SKM-1 treated with dmso at 0.1 percent for 144 hours (cell line): ENCODE measurements around the gene GBGT1.
A peak's percentile ranks its signal among the peaks of the same experiment; 100 is the strongest.

Experiments
- DNase-seq: peaks from one replicate; lab custom pipeline; 2025; ENCODE audit not compliant: unreplicated experiment; lab: John Stamatoyannopoulos, UW

GBGT1 gene

GRCh38 chr9:133128152-133128551 lies 35.6 kb downstream of the GBGT1 start:
- DNase-seq, result no peak

GRCh38 chr9:133127340-133127981 lies 36.3 kb downstream of the GBGT1 start:
- DNase-seq, result no peak

- no peak for DNase-seq
Observed at GRCh38 chr9:133126697-133127339, 36.9 kb downstream of the GBGT1 start.

GRCh38 chr9:133125941-133126696 lies 37.6 kb downstream of the GBGT1 start:
- DNase-seq, result peak; percentile 15

GRCh38 chr9:133124907-133125275 lies 38.8 kb downstream of the GBGT1 start:
- DNase-seq, result no peak

- DNase-seq, result no peak
Observed at GRCh38 chr9:133124123-133124906, 39.4 kb downstream of the GBGT1 start.

GRCh38 chr9:133122935-133123611 lies 40.6 kb downstream of the GBGT1 start:
- DNase-seq, result no peak

- no peak for DNase-seq
Observed at GRCh38 chr9:133122605-133122934, 41.1 kb downstream of the GBGT1 start.

GRCh38 chr9:133121915-133122550 lies 41.7 kb downstream of the GBGT1 start:
- peak; percentile 85 for DNase-seq

GRCh38 chr9:133121198-133121914 lies 42.4 kb downstream of the GBGT1 start, which contains the start of gene RALGDS:
RALGDS (minus strand) TSS chr9:133121240; CDS start chr9:133121154, 86 bp downstream.
- peak; percentile 92 for DNase-seq

GRCh38 chr9:133120501-133121197 lies 43.1 kb downstream of the GBGT1 start:
- DNase-seq, result no peak

- DNase-seq, result no peak
Observed at GRCh38 chr9:133119846-133120500, 43.7 kb downstream of the GBGT1 start.

- DNase-seq, result no peak
Observed at GRCh38 chr9:133119103-133119845, 44.4 kb downstream of the GBGT1 start.

GRCh38 chr9:133118568-133118967 lies 45.1 kb downstream of the GBGT1 start:
- no peak for DNase-seq

- no peak for DNase-seq
Observed at GRCh38 chr9:133118179-133118520, 45.6 kb downstream of the GBGT1 start.

GRCh38 chr9:133117271-133118178 lies 46.2 kb downstream of the GBGT1 start:
- no peak for DNase-seq
